ENCODE results near the gene NDUFAF8.

NDUFAF8 gene

GRCh38 chr17:81223762-81224130 is 15.4 kb upstream of the NDUFAF8 start:
- DNase-seq = peak; percentile 51 to 74 (median 68)

- peak in 2 of 4 experiments; percentile 31 to 49 for DNase-seq
Observed at GRCh38 chr17:81227630-81228029, 11.5 kb upstream of the NDUFAF8 start.

GRCh38 chr17:81228420-81228819 is 10.7 kb upstream of the NDUFAF8 start:
- peak; percentile 66 to 87 (median 80) for DNase-seq

- peak in 3 of 4 experiments; percentile 28 to 51 (median 44) for DNase-seq
Observed at GRCh38 chr17:81228834-81229665, 10.1 kb upstream of the NDUFAF8 start.

GRCh38 chr17:81229666-81229920 is 9.5 kb upstream of the NDUFAF8 start:
- no peak for DNase-seq

GRCh38 chr17:81230043-81230820 is 8.9 kb upstream of the NDUFAF8 start:
- peak in 2 of 4 experiments; percentile 23 to 56 for DNase-seq

GRCh38 chr17:81231121-81231645 is 7.9 kb upstream of the NDUFAF8 start:
- DNase-seq = no peak

GRCh38 chr17:81231766-81232581 is 7.1 kb upstream of the NDUFAF8 start:
- DNase-seq = no peak

- no peak for DNase-seq
Observed at GRCh38 chr17:81232616-81233241, 6.4 kb upstream of the NDUFAF8 start.

- no peak for DNase-seq
Observed at GRCh38 chr17:81233316-81233715, 5.8 kb upstream of the NDUFAF8 start.

- no peak for DNase-seq
Observed at GRCh38 chr17:81233811-81234505, 5.2 kb upstream of the NDUFAF8 start.

- DNase-seq = no peak
Observed at GRCh38 chr17:81234506-81234855, 4.6 kb upstream of the NDUFAF8 start.

- DNase-seq = no peak
Observed at GRCh38 chr17:81234940-81235821, 3.9 kb upstream of the NDUFAF8 start.

GRCh38 chr17:81235822-81236740 is 3.0 kb upstream of the NDUFAF8 start:
- DNase-seq = no peak

- no peak for DNase-seq
Observed at GRCh38 chr17:81236784-81237183, 2.3 kb upstream of the NDUFAF8 start.

- peak in 1 of 4 experiments; percentile 9 for DNase-seq
Observed at GRCh38 chr17:81237591-81238489, 1.3 kb upstream of the NDUFAF8 start.

- DNase-seq = no peak
Observed at GRCh38 chr17:81238490-81238814, 666 bp upstream of the NDUFAF8 start.

- peak in 3 of 4 experiments; percentile 21 to 40 (median 22) for DNase-seq
Observed at GRCh38 chr17:81239714-81240555, 817 bp downstream of the NDUFAF8 start.
